ENCODE measurements around the gene EPG5.

DNA sequence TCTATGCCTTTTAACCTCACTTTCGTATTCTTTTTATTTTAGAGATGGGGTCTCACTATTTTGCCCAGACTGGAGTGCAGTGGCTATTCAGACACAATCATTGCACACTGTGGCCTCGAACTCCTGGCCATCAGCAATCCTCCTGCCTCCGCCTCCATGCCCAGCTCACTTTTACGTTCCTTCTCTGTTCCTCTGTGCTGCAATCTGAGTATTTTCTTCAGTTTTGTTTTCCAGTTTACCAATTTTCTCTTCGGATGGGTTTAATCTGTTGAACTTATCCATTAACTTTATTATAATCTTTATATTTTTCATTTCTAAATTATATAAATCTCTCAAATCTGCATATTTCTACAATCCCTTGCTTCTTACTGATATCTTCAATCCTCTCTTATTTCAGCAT, 103.0 kb downstream of the EPG5 start:
- TF ChIP-seq, protein P1, sequence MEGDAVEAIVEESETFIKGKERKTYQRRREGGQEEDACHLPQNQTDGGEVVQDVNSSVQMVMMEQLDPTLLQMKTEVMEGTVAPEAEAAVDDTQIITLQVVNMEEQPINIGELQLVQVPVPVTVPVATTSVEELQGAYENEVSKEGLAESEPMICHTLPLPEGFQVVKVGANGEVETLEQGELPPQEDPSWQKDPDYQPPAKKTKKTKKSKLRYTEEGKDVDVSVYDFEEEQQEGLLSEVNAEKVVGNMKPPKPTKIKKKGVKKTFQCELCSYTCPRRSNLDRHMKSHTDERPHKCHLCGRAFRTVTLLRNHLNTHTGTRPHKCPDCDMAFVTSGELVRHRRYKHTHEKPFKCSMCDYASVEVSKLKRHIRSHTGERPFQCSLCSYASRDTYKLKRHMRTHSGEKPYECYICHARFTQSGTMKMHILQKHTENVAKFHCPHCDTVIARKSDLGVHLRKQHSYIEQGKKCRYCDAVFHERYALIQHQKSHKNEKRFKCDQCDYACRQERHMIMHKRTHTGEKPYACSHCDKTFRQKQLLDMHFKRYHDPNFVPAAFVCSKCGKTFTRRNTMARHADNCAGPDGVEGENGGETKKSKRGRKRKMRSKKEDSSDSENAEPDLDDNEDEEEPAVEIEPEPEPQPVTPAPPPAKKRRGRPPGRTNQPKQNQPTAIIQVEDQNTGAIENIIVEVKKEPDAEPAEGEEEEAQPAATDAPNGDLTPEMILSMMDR (IDR thresholded peaks at IDR 0.05; ENCODE audit: borderline replicate concordance, extremely low read depth, low read length, poor library complexity, severe bottlenecking) = no peak
- TF ChIP-seq EZH2 (IDR thresholded peaks at IDR 0.05; ENCODE audit: borderline replicate concordance, low read depth, low read length, severe bottlenecking) = no peak

Data from DND-41 (cell line).